A549 (cell line): ENCODE measurements around the gene SFXN3. TPM values are rescaled to one million over a fixed set of nuclear protein-coding genes. Genes with fewer than 3 reads are reported as not detected.

Source experiments
- ATAC-seq, 2 experiments: fragments of 200-7000 bp in 1 of 2; fragments of >200 bp in 1 of 2; cut with Nextera tagmentation in 1 of 2; cut with Tn5 transposase in 1 of 2; 3 replicates each; pipeline versions ENCODE4 v1.8.0 to v1.9.1; 2018 to 2020; ENCODE audit warnings: mild to moderate bottlenecking in 1 of 2, moderate library complexity in 1 of 2
- CTCF ChIA-PET: fragments of 300-600 bp; sonication (Branson Sonifier 250); formaldehyde crosslinking; extraction: SDS; loops from one replicate; lab custom pipeline; 2021; ENCODE audit warnings: antibody characterized with exemption, inconsistent platforms; lab: Yijun Ruan, JAX
- POLR2A ChIA-PET: fragments of 350-600 bp; formaldehyde crosslinking; extraction: SDS; loops from one replicate; lab custom pipeline; 2021; ENCODE audit warnings: antibody characterized with exemption, inconsistent platforms; lab: Yijun Ruan, JAX
- DNase-seq, 2 experiments: peaks; one replicate each; pipeline versions ENCODE4 v3.0.0 to v3.0.0-alpha.2; 2011 to 2016; ENCODE audit warnings: low read depth in 1 of 2, low spot score in 1 of 2
- FAIRE-seq: peaks from 2 replicates; lab custom pipeline; 2011; peaks lifted over from hg19 to GRCh38; lab: Jason Lieb, UNC
- H3K27ac ChIP-seq, 2 experiments: fragments of >200 bp; sonication (Bioruptor Twin); formaldehyde crosslinking; 3 replicates each; pipeline ENCODE4 v1.5.1; 2016 to 2017
- H3K4me1 ChIP-seq: fragments of >200 bp; sonication (Bioruptor Twin); formaldehyde crosslinking; 3 replicates; pipeline ENCODE4 v1.6.1; 2016
- H3K4me2 ChIP-seq: fragments of >200 bp; sonication (Bioruptor Twin); formaldehyde crosslinking; 3 replicates; pipeline ENCODE4 v1.6.1; 2016
- H3K4me3 ChIP-seq: fragments of >200 bp; sonication (Bioruptor Twin); formaldehyde crosslinking; 3 replicates; pipeline ENCODE4 v1.5.1; 2016
- H3K9me3 ChIP-seq: fragments of >200 bp; sonication (Bioruptor Twin); formaldehyde crosslinking; 3 replicates; pipeline ENCODE4 v1.6.1; 2016
- CBX2 ChIP-seq: fragments of 200-600 bp; sonication (generic); IDR thresholded peaks from 2 replicates; pipeline ENCODE4 v1.6.1; 2016; ENCODE audit warnings: low read depth, mild to moderate bottlenecking, borderline replicate concordance
- CEBPB ChIP-seq, 2 experiments: fragments of >200 bp in 1 of 2; sonication (Bioruptor Twin) in 1 of 2; formaldehyde crosslinking in 1 of 2; IDR thresholded peaks; 2 replicates each; pipeline ENCODE4 v1.6.1; 2012 to 2016
- CHD2 ChIP-seq: fragments of 150-350 bp; IDR thresholded peaks from 2 replicates; pipeline ENCODE4 v1.6.1; 2014; ENCODE audit warnings: low read length; ENCODE audit not compliant: partially characterized antibody
- CHD4 ChIP-seq: fragments of 200-600 bp; sonication (generic); IDR thresholded peaks from 2 replicates; pipeline ENCODE4 v1.6.1; 2016; ENCODE audit warnings: antibody characterized with exemption, mild to moderate bottlenecking, borderline replicate concordance
- FOXS1 ChIP-seq: fragments of 250-450 bp; sonication (Bioruptor Pico); IDR thresholded peaks from 2 replicates; pipeline ENCODE4 v1.5.0; 2020; ENCODE audit warnings: mild to moderate bottlenecking, moderate library complexity
- HDAC2 ChIP-seq: fragments of 200-600 bp; sonication (generic); IDR thresholded peaks from 2 replicates; pipeline ENCODE4 v1.6.1; 2016
- HEYL ChIP-seq: fragments of 250-450 bp; sonication (Bioruptor Pico); IDR thresholded peaks from 2 replicates; pipeline ENCODE4 v1.8.0; 2021; ENCODE audit warnings: mild to moderate bottlenecking, moderate library complexity
- HOXA7 ChIP-seq: fragments of 250-450 bp; sonication (Bioruptor Pico); IDR thresholded peaks from 2 replicates; pipeline ENCODE4 v1.5.0; 2020; ENCODE audit warnings: mild to moderate bottlenecking, moderate library complexity
- HOXB13 ChIP-seq: fragments of 250-450 bp; sonication (Bioruptor Pico); IDR thresholded peaks from 2 replicates; pipeline ENCODE4 v1.5.0; 2020; ENCODE audit warnings: low read depth, mild to moderate bottlenecking, moderate library complexity
- KDM5A ChIP-seq: fragments of 200-600 bp; sonication (generic); IDR thresholded peaks from 2 replicates; pipeline ENCODE4 v1.6.1; 2016; ENCODE audit warnings: antibody characterized with exemption, mild to moderate bottlenecking
- MAFK ChIP-seq: fragments of 450-650 bp; IDR thresholded peaks from 2 replicates; pipeline ENCODE4 v1.6.1; 2014; ENCODE audit not compliant: partially characterized antibody
- MAZ ChIP-seq: fragments of 150-350 bp; IDR thresholded peaks from 2 replicates; pipeline ENCODE4 v1.6.1; 2014; ENCODE audit warnings: antibody characterized with exemption, low read depth, low read length, borderline replicate concordance
- NFE2L2 ChIP-seq: fragments of 150-350 bp; conservative IDR thresholded peaks from 2 replicates; pipeline ENCODE4 v1.6.1; 2014; ENCODE audit warnings: low read length
- POLR2A ChIP-seq: IDR thresholded peaks from 2 replicates; pipeline ENCODE4 v1.6.1; 2012; ENCODE audit warnings: mild to moderate bottlenecking, low read length
- RAD21 ChIP-seq, 2 experiments: fragments of >200 bp in 1 of 2; sonication (Bioruptor Twin) in 1 of 2; formaldehyde crosslinking in 1 of 2; IDR thresholded peaks in 1 of 2; conservative IDR thresholded peaks in 1 of 2; 2 replicates in 1 of 2; 3 replicates in 1 of 2; pipeline ENCODE4 v1.6.1; 2012 to 2018; ENCODE audit warnings: inconsistent platforms in 1 of 2
- RCOR1 ChIP-seq: fragments of 150-350 bp; IDR thresholded peaks from 2 replicates; pipeline ENCODE4 v1.6.1; 2014; ENCODE audit warnings: antibody characterized with exemption, low read length, low read depth
- RNF2 ChIP-seq: fragments of 200-600 bp; sonication (generic); IDR thresholded peaks from 2 replicates; pipeline ENCODE4 v1.6.1; 2016; ENCODE audit warnings: low read depth, mild to moderate bottlenecking, antibody characterized with exemption, moderate library complexity, borderline replicate concordance
- SMC3 ChIP-seq: fragments of >200 bp; sonication (Bioruptor Twin); formaldehyde crosslinking; IDR thresholded peaks from 3 replicates; pipeline ENCODE4 v1.6.1; 2018; ENCODE audit warnings: inconsistent platforms
- SREBF2 ChIP-seq: fragments of 450-650 bp; IDR thresholded peaks from 2 replicates; pipeline ENCODE4 v1.6.1; 2014; ENCODE audit warnings: mild to moderate bottlenecking, moderate library complexity
- TP53 ChIP-seq: fragments of 250-450 bp; sonication (Bioruptor Pico); IDR thresholded peaks from 2 replicates; pipeline ENCODE4 v1.5.0; 2021; ENCODE audit warnings: mild to moderate bottlenecking, moderate library complexity
- ZC3H11A ChIP-seq: fragments of 450-650 bp; IDR thresholded peaks from 2 replicates; pipeline ENCODE4 v1.6.1; 2014; ENCODE audit warnings: antibody characterized with exemption, mild to moderate bottlenecking
- ZNF302 ChIP-seq: fragments of 250-450 bp; sonication (Bioruptor Pico); IDR thresholded peaks from 2 replicates; pipeline ENCODE4 v1.9.0; 2021; ENCODE audit warnings: inconsistent platforms, mild to moderate bottlenecking, moderate library complexity
- ZSCAN20 ChIP-seq: fragments of 250-450 bp; sonication (Bioruptor Pico); IDR thresholded peaks from 2 replicates; pipeline ENCODE4 v1.8.0; 2022; ENCODE audit warnings: mild to moderate bottlenecking, moderate library complexity
- WGBS: methylation state at CpG from one replicate; pipeline ENCODE4 v1.1.6; 2017; ENCODE audit errors: missing lambda C conversion rate; 5-methylcytosine and 5-hydroxymethylcytosine counted together
- polyA plus RNA-seq, 4 experiments: library from polyadenylated mRNA; depleted of rRNA in 3 of 4; stranded (reverse); fragments of >200 nt; fragmentation: RNase III in 1 of 4; extraction: RNeasy Plus Mini Kit Qiagen cat#74134 plus additional on column Dnase treatment in 1 of 4; gene quantifications; 2 replicates in 3 of 4; 3 replicates in 1 of 4; pipeline ENCODE4 v1.2.3, GENCODE V29; 2011 to 2017
- TF ChIP-seq, protein P1 (sequence below): fragments of >200 bp; sonication (Bioruptor Twin); formaldehyde crosslinking; IDR thresholded peaks from 2 replicates; pipeline ENCODE4 v1.6.1; 2016
- TF ChIP-seq, protein P2 (sequence below): IDR thresholded peaks from 2 replicates; pipeline ENCODE4 v1.6.1; 2012
- TF ChIP-seq, protein P3 (sequence below): fragments of 200-600 bp; sonication (generic); IDR thresholded peaks from 2 replicates; pipeline ENCODE4 v1.6.1; 2016; ENCODE audit warnings: antibody characterized with exemption, mild to moderate bottlenecking, moderate library complexity
- TF ChIP-seq, protein P4 (sequence below): fragments of >200 bp; sonication (Bioruptor Twin); formaldehyde crosslinking; IDR thresholded peaks from 3 replicates; pipeline ENCODE4 v1.5.1; 2016
- TF ChIP-seq, protein P5 (sequence below): IDR thresholded peaks from 2 replicates; pipeline ENCODE4 v1.6.1; 2012; ENCODE audit warnings: low read depth, borderline replicate concordance

SFXN3 gene
- polyA plus RNA-seq, 2 of the 4 experiments (the other 2 are of a cell fraction) = 26.3 to 33.7 TPM

DNA sequence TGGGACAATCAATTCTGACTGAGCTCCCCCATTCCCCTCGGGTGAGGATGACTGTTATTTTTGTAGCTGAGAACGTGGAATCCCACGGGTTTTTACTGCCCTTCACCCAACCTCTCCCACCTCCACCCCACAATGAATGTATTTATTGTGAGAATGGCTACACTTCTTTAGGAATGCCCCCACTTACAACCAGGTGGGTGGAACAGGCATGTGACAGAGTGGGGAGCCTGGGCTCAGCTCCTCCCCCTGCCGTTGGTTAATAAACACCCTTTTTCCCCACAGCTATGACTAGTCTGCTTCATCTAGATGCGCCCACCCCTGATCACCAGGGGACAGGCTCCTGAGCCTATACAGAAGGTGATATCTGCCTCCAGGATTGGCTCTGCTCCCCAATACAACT, 45.7 kb upstream of the SFXN3 start (continued):
- no peak for TF ChIP-seq HOXB13 (CRISPR knock-in tag)

DNA sequence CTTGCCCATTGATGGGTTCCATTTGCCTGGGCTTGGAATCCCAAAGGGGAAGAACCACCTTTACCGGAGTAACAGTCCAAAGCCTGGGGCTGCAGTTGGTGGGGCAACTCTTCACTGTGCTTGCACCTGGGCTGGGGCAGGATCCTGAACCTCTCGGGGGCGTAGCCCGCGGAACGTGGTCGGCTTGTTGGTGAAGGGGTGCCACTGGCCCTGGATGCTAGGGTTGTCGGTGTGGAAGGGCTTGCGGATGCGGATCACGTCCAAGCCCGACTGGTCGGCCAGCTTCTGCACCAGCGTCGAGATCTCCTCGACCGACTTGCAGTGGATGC, 44.4 kb upstream of the SFXN3 start:
- ChIA-PET POLR2A (interaction anchor here (1.1 to 1.8 kb wide), 3 partner anchors 10 to 28 kb away, joined by 3 to 6 read pairs (median 4); no protein-coding TSS in a partner anchor), CTCF (interaction anchor here (2.1 to 25.8 kb wide), 5 partner anchors 8 to 30 kb away, joined by 5 to 608 read pairs (median 12); partner anchors contain the start of genes LZTS2 and SEMA4G)
- H3K9me3 ChIP-seq = no peaks in the 10 kb centered on the region
- H3K4me2 ChIP-seq = peak overlapping the region; percentile 96
- H3K27ac ChIP-seq = peak overlapping the region; percentile 96 to 97
- ATAC-seq (no peak; a peak in 1 of 6 replicates), FAIRE-seq (no peak), DNase-seq (no peak)
- 22% methylated on average over 14 of the region's 17 CpGs for WGBS
- TF ChIP-seq FOXS1 (CRISPR knock-in tag) = no peak
- TF ChIP-seq HOXB13 (CRISPR knock-in tag) = no peak
- TF ChIP-seq SREBF2 = no peak
- TF ChIP-seq, protein P1, sequence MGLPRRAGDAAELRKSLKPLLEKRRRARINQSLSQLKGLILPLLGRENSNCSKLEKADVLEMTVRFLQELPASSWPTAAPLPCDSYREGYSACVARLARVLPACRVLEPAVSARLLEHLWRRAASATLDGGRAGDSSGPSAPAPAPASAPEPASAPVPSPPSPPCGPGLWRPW = no peak
- no peak for TF ChIP-seq HOXA7
- TF ChIP-seq CBX2 = no peak
- TF ChIP-seq CHD4 = no peak
- TF ChIP-seq SMC3 = no peak
- TF ChIP-seq MAFK = no peak
- TF ChIP-seq RCOR1 = no peak
- TF ChIP-seq HEYL (CRISPR knock-in tag) = no peak
- no peak for TF ChIP-seq ZSCAN20
- TF ChIP-seq TP53 (CRISPR knock-in tag) = no peak
- TF ChIP-seq KDM5A = no peak
- no peak for TF ChIP-seq ZNF302 (CRISPR knock-in tag)
- no peak for TF ChIP-seq NFE2L2
- TF ChIP-seq, protein P2, sequence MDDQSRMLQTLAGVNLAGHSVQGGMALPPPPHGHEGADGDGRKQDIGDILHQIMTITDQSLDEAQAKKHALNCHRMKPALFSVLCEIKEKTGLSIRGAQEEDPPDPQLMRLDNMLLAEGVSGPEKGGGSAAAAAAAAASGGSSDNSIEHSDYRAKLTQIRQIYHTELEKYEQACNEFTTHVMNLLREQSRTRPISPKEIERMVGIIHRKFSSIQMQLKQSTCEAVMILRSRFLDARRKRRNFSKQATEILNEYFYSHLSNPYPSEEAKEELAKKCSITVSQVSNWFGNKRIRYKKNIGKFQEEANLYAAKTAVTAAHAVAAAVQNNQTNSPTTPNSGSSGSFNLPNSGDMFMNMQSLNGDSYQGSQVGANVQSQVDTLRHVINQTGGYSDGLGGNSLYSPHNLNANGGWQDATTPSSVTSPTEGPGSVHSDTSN = no peak
- peaks cover 31% of the 10 kb centered on the region for H3K4me1 ChIP-seq
- peak overlapping the region; percentile 83 for H3K4me3 ChIP-seq

DNA sequence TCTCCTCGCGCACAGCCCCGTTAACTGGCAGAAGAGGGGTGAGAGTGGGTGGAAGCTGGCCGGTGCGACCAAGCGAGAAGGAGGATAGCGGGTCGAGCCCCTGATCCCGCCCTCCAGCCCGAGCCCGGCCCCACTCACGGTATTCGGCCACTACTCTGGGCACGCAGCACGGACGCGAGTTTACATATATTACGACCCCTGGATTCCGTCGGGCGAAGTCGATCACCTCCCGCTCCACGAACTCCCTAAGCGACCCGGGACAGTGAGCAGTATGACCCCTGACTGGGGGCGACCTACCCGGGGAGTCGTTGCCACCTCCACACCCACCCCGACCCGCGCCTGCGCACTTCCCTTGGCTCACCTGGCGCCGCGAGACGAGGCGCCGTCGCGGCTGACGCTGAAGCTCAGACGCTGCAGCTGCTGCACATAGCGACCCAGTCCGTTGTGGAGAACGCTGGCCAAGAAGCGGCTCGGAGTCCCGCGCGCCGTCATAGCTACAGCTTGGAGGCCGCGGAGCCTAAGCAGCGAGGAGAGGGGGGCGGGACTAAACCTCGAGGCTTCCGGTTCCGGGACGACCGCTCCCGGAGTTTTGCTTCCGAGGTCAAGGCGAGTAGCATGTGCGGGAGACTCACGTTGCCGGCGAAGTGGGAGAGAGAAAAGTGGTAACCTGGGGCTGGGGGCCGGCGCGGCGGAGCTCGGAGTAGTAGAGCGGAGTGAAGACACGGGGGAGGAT, 43.9 kb upstream of the SFXN3 start, which contains the start of the genes MRPL43 and TWNK:
Gene MRPL43, minus strand, starts transcription at position 546 of the 733 bp plus-strand sequence. Its CDS starts 54 bp downstream, at position 492.
Gene TWNK, plus strand, starts transcription at position 592 of the 733 bp plus-strand sequence. CDS start 668 bp downstream, outside the sequence.
- peak within 1 kb of the TSS; percentile 96 for H3K4me2 ChIP-seq
- FAIRE-seq = no peak
- peak; percentile 93 to 94 for ATAC-seq
- peak; percentile 81 to 91 for DNase-seq
- peak within 1 kb of the TSS; percentile 83 for H3K4me3 ChIP-seq
- CTCF ChIA-PET = interaction anchor here (2.1 to 25.8 kb wide), 5 partner anchors 11 to 30 kb away, joined by 5 to 608 read pairs (median 83); partner anchors contain the start of genes LZTS2 and SEMA4G
- peaks cover 31% of the 10 kb centered on the region for H3K4me1 ChIP-seq
- H3K27ac ChIP-seq = peak within 1 kb of the TSS; percentile 96 to 97
- 0% methylated on average over 36 of the region's 75 CpGs for WGBS
- POLR2A ChIA-PET = interaction anchor here (1.0 to 1.8 kb wide), 4 partner anchors 10 to 74 kb away, joined by 3 to 6 read pairs (median 4); no protein-coding TSS in a partner anchor
- H3K9me3 ChIP-seq = no peaks in the 10 kb centered on the region
- TF ChIP-seq CHD2 (no peak), ZC3H11A (no peak), RAD21 (conservative IDR thresholded peaks at IDR 0.05 in 1 of 2, IDR thresholded peaks at IDR 0.05 in 1 of 2) (no peak), HDAC2 (no peak), POLR2A (peak; percentile 42), KDM5A (peak; percentile 51; the same call in 1 of the 2 replicates), MAZ (no peak), RNF2 (no peak), CEBPB (IDR thresholded peaks at IDR 0.05) (no peak)
- TF ChIP-seq, protein P1 = no peak
- TF ChIP-seq, protein P3, sequence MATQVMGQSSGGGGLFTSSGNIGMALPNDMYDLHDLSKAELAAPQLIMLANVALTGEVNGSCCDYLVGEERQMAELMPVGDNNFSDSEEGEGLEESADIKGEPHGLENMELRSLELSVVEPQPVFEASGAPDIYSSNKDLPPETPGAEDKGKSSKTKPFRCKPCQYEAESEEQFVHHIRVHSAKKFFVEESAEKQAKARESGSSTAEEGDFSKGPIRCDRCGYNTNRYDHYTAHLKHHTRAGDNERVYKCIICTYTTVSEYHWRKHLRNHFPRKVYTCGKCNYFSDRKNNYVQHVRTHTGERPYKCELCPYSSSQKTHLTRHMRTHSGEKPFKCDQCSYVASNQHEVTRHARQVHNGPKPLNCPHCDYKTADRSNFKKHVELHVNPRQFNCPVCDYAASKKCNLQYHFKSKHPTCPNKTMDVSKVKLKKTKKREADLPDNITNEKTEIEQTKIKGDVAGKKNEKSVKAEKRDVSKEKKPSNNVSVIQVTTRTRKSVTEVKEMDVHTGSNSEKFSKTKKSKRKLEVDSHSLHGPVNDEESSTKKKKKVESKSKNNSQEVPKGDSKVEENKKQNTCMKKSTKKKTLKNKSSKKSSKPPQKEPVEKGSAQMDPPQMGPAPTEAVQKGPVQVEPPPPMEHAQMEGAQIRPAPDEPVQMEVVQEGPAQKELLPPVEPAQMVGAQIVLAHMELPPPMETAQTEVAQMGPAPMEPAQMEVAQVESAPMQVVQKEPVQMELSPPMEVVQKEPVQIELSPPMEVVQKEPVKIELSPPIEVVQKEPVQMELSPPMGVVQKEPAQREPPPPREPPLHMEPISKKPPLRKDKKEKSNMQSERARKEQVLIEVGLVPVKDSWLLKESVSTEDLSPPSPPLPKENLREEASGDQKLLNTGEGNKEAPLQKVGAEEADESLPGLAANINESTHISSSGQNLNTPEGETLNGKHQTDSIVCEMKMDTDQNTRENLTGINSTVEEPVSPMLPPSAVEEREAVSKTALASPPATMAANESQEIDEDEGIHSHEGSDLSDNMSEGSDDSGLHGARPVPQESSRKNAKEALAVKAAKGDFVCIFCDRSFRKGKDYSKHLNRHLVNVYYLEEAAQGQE = no peak
- TF ChIP-seq, protein P4, sequence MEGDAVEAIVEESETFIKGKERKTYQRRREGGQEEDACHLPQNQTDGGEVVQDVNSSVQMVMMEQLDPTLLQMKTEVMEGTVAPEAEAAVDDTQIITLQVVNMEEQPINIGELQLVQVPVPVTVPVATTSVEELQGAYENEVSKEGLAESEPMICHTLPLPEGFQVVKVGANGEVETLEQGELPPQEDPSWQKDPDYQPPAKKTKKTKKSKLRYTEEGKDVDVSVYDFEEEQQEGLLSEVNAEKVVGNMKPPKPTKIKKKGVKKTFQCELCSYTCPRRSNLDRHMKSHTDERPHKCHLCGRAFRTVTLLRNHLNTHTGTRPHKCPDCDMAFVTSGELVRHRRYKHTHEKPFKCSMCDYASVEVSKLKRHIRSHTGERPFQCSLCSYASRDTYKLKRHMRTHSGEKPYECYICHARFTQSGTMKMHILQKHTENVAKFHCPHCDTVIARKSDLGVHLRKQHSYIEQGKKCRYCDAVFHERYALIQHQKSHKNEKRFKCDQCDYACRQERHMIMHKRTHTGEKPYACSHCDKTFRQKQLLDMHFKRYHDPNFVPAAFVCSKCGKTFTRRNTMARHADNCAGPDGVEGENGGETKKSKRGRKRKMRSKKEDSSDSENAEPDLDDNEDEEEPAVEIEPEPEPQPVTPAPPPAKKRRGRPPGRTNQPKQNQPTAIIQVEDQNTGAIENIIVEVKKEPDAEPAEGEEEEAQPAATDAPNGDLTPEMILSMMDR = no peak
- TF ChIP-seq, protein P5, sequence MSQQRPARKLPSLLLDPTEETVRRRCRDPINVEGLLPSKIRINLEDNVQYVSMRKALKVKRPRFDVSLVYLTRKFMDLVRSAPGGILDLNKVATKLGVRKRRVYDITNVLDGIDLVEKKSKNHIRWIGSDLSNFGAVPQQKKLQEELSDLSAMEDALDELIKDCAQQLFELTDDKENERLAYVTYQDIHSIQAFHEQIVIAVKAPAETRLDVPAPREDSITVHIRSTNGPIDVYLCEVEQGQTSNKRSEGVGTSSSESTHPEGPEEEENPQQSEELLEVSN = peak; percentile 82; the same call in 1 of the 2 replicates
